Thyroid gland (tissue), 4 donors: Measurements from ENCODE around the gene SLC12A5.

Experiments
- CTCF ChIP-seq, 6 experiments: fragments of 200-600 bp in 3 of 6; fragments of 450-650 bp in 3 of 6; sonication (generic) in 3 of 6; IDR thresholded peaks; one replicate each; pipeline ENCODE4 v1.5.1; 2016 to 2019; ENCODE audit warnings: antibody characterized with exemption in 6 of 6, mild to moderate bottlenecking in 2 of 6, inconsistent platforms in 1 of 6, moderate library complexity in 1 of 6
- POLR2A ChIP-seq, 2 donors: fragments of 450-650 bp; IDR thresholded peaks; one replicate each; pipeline ENCODE4 v1.6.1; 2017; ENCODE audit warnings: antibody characterized with exemption in 2 of 2, mild to moderate bottlenecking in 2 of 2, moderate library complexity in 1 of 2

- TF ChIP-seq CTCF (IDR thresholded peaks at IDR 0.05): no peak
- no peak for TF ChIP-seq POLR2A (IDR thresholded peaks at IDR 0.05)
Observed at GRCh38 chr20:46035713-46036112, 6.7 kb downstream of the SLC12A5 start.
